Skeletal muscle tissue (tissue), 4 donors: ENCODE measurements around the gene KAT6B. TPM values are rescaled to one million over a fixed set of nuclear protein-coding genes. Genes with fewer than 3 reads are reported as not detected.
"Not testable (repeated sequence)": the region's sequence is repeated elsewhere in the genome, so short reads cannot be mapped to it uniquely, and the experiment has no call there.

Experiments
- H3K27ac ChIP-seq: one replicate; pipeline ENCODE4 v1.7.0; 2013; ENCODE audit warnings: mild to moderate bottlenecking, low read depth, low read length, inconsistent platforms
- H3K27me3 ChIP-seq, 3 donors: one replicate each; pipeline ENCODE4 v1.7.0; 2013; ENCODE audit warnings: low read length in 3 of 3; ENCODE audit not compliant: control insufficient read depth in 3 of 3, insufficient read depth in 3 of 3
- H3K36me3 ChIP-seq, 3 donors: one replicate each; pipeline ENCODE4 v1.7.0; 2013; ENCODE audit warnings: low read length in 3 of 3; ENCODE audit not compliant: control insufficient read depth in 3 of 3, insufficient read depth in 3 of 3
- H3K4me1 ChIP-seq, 3 donors: one replicate each; pipeline ENCODE4 v1.7.0; 2013; ENCODE audit warnings: low read length in 3 of 3, mild to moderate bottlenecking in 3 of 3; ENCODE audit not compliant: control insufficient read depth in 3 of 3, insufficient read depth in 3 of 3
- H3K4me3 ChIP-seq, 3 donors: one replicate each; pipeline ENCODE4 v1.7.0; 2013; ENCODE audit warnings: low read length in 3 of 3
- H3K9ac ChIP-seq, 3 donors: one replicate each; pipeline ENCODE4 v1.7.0; 2013; ENCODE audit warnings: low read length in 3 of 3, mild to moderate bottlenecking in 3 of 3, moderate library complexity in 2 of 3, low read depth in 1 of 3
- H3K9me3 ChIP-seq, 3 donors: one replicate each; pipeline ENCODE4 v1.7.0; 2013; ENCODE audit warnings: low read length in 3 of 3; ENCODE audit not compliant: control insufficient read depth in 3 of 3
- total RNA-seq: library from RNA; depleted of rRNA; stranded (reverse); fragments of >200 nt; gene quantifications from one replicate; pipeline ENCODE4 v1.2.3, GENCODE V29; 2014
- donor health status: Osteomylitis.

KAT6B gene
- total RNA-seq, 1 donor from 2014 or later = 49.6 TPM

- Histone ChIP-seq H3K27me3 (no peaks in the 10 kb centered on the region), H3K9me3 (no peaks in the 10 kb centered on the region), H3K36me3 (no peaks in the 10 kb centered on the region), H3K9ac (no peak overlapping the region), H3K4me3 (no peak overlapping the region), H3K27ac (no peak overlapping the region), H3K4me1 (peaks cover 8 to 13% (median 11%) of the 10 kb centered on the region in 3 donors)
Measured at GRCh38 chr10:74910976-74911350, 84.6 kb downstream of the KAT6B start.

- Histone ChIP-seq H3K9me3 (no peaks in the 10 kb centered on the region), H3K27me3 (no peaks in the 10 kb centered on the region), H3K36me3 (no peaks in the 10 kb centered on the region), H3K4me3 (no peak overlapping the region), H3K9ac (no peak overlapping the region), H3K27ac (no peak overlapping the region), H3K4me1 (peaks cover 6 to 8% (median 8%) of the 10 kb centered on the region in 3 donors)
Measured at GRCh38 chr10:74912182-74912581, 85.8 kb downstream of the KAT6B start.

- no peak overlapping the region for H3K27ac ChIP-seq
- H3K36me3 ChIP-seq = no peaks in the 10 kb centered on the region
- peaks cover 6 to 13% (median 10%) of the 10 kb centered on the region in 3 donors for H3K4me1 ChIP-seq
- H3K27me3 ChIP-seq = no peaks in the 10 kb centered on the region
- H3K9ac ChIP-seq = no peak overlapping the region
- no peak overlapping the region for H3K4me3 ChIP-seq
- no peaks in the 10 kb centered on the region for H3K9me3 ChIP-seq
Measured at GRCh38 chr10:74912682-74913081, 86.3 kb downstream of the KAT6B start.

GRCh38 chr10:74913377-74913979 is 87.1 kb downstream of the KAT6B start:
- Histone ChIP-seq H3K27ac (no peak overlapping the region), H3K4me1 (peaks cover 6 to 14% (median 11%) of the 10 kb centered on the region in 3 donors), H3K9me3 (no peaks in the 10 kb centered on the region), H3K27me3 (no peaks in the 10 kb centered on the region), H3K9ac (no peak overlapping the region), H3K4me3 (no peak overlapping the region), H3K36me3 (no peaks in the 10 kb centered on the region)

- no peaks in the 10 kb centered on the region for H3K9me3 ChIP-seq
- H3K9ac ChIP-seq = no peak overlapping the region
- no peak overlapping the region for H3K27ac ChIP-seq
- H3K4me3 ChIP-seq = no peak overlapping the region
- peaks cover under 1 to 15% (median 7%) of the 10 kb centered on the region in 3 donors for H3K4me1 ChIP-seq
- no peaks in the 10 kb centered on the region for H3K36me3 ChIP-seq
- H3K27me3 ChIP-seq = no peaks in the 10 kb centered on the region
Measured at GRCh38 chr10:74916283-74916682, 89.9 kb downstream of the KAT6B start.

- Histone ChIP-seq H3K27me3 (no peaks in the 10 kb centered on the region), H3K4me1 (peaks cover 11 to 22% (median 12%) of the 10 kb centered on the region in 3 donors), H3K27ac (no peak overlapping the region), H3K4me3 (no peak overlapping the region), H3K9me3 (no peaks in the 10 kb centered on the region), H3K9ac (no peak overlapping the region), H3K36me3 (no peaks in the 10 kb centered on the region)
Measured at GRCh38 chr10:74917481-74918077, 91.2 kb downstream of the KAT6B start.

GRCh38 chr10:74919671-74920070 is 93.3 kb downstream of the KAT6B start:
- Histone ChIP-seq H3K27me3 (no peaks in the 10 kb centered on the region), H3K4me1 (peaks cover 25 to 39% (median 26%) of the 10 kb centered on the region in 3 donors), H3K9ac (no peak overlapping the region), H3K27ac (no peak overlapping the region), H3K9me3 (no peaks in the 10 kb centered on the region), H3K36me3 (no peaks in the 10 kb centered on the region), H3K4me3 (no peak overlapping the region)

GRCh38 chr10:74921070-74921469 is 94.7 kb downstream of the KAT6B start:
- not testable (repeated sequence) for H3K9me3 ChIP-seq, H3K4me3 ChIP-seq, H3K27me3 ChIP-seq, H3K36me3 ChIP-seq, H3K27ac ChIP-seq, H3K9ac ChIP-seq
- H3K4me1 ChIP-seq = peaks cover 31 to 38% (median 33%) of the 10 kb centered on the region in 3 donors

- H3K4me1 ChIP-seq = peaks cover 31 to 42% (median 34%) of the 10 kb centered on the region in 3 donors
Measured at GRCh38 chr10:74921744-74922143, 95.3 kb downstream of the KAT6B start.

GRCh38 chr10:74922921-74923320 is 96.5 kb downstream of the KAT6B start:
- no peak overlapping the region for H3K27ac ChIP-seq
- H3K27me3 ChIP-seq = no peaks in the 10 kb centered on the region
- no peak overlapping the region for H3K9ac ChIP-seq
- H3K36me3 ChIP-seq = no peaks in the 10 kb centered on the region
- no peak overlapping the region for H3K4me3 ChIP-seq
- no peaks in the 10 kb centered on the region for H3K9me3 ChIP-seq
- H3K4me1 ChIP-seq = peaks cover 36 to 47% (median 44%) of the 10 kb centered on the region in 3 donors

More at GRCh38 chr10:74921744-74922143, 95.3 kb downstream of the KAT6B start:
- no peak overlapping the region for H3K27ac ChIP-seq
- H3K36me3 ChIP-seq = no peaks in the 10 kb centered on the region
- H3K27me3 ChIP-seq = no peaks in the 10 kb centered on the region
- no peaks in the 10 kb centered on the region for H3K9me3 ChIP-seq
- H3K4me3 ChIP-seq = no peak overlapping the region
- H3K9ac ChIP-seq = no peak overlapping the region
